Suppressor macrophage treated with lipopolysaccharide for 1 hour (primary cell): ENCODE data around the gene SSBP4.
A peak's percentile ranks its signal among the peaks of the same experiment; 100 is the strongest.
"Not testable (repeated sequence)": the region's sequence is repeated elsewhere in the genome, so short reads cannot be mapped to it uniquely, and the experiment has no call there.

Experiments
- DNase-seq, 3 donors: peaks; one replicate each; pipeline ENCODE4 v3.0.0-alpha.2; 2020 to 2022

SSBP4 gene

GRCh38 chr19:18419195-18419698, at the start of gene SSBP4:
Gene SSBP4, plus strand, starts transcription at chr19:18419398. Its CDS starts 251 bp downstream, at chr19:18419649.
- peak; percentile 85 to 93 (median 86) for DNase-seq

- no peak for DNase-seq
These were observed 45.7 kb upstream of the SSBP4 start for GRCh38 chr19:18373407-18373891.

GRCh38 chr19:18373892-18374629, 45.1 kb upstream of the SSBP4 start:
- peak; percentile 97 to 99 (median 98) for DNase-seq

GRCh38 chr19:18377026-18377425, 42.2 kb upstream of the SSBP4 start:
- no peak for DNase-seq

GRCh38 chr19:18379803-18380747, 39.1 kb upstream of the SSBP4 start:
- peak; percentile 81 to 85 (median 83) for DNase-seq

GRCh38 chr19:18380843-18381242, 38.4 kb upstream of the SSBP4 start:
- DNase-seq: no peak

- not testable (repeated sequence) for DNase-seq
These were observed 35.6 kb upstream of the SSBP4 start for GRCh38 chr19:18383622-18384021.

- no peak for DNase-seq
These were observed 34.4 kb upstream of the SSBP4 start for GRCh38 chr19:18384775-18385174.

GRCh38 chr19:18385359-18385674, 33.9 kb upstream of the SSBP4 start:
- DNase-seq: no peak

- peak; percentile 76 to 80 (median 77) for DNase-seq
These were observed 33.3 kb upstream of the SSBP4 start, which contains the start of gene GDF15 for GRCh38 chr19:18385675-18386542. Gene GDF15, plus strand, starts transcription at chr19:18386158. Its CDS starts 32 bp downstream, at chr19:18386190.

- peak in 1 of 3 donors; percentile 40 for DNase-seq
These were observed 32.5 kb upstream of the SSBP4 start for GRCh38 chr19:18386543-18387271.

- peak; percentile 85 to 90 (median 90) for DNase-seq
These were observed 30.9 kb upstream of the SSBP4 start for GRCh38 chr19:18388100-18388959.

- DNase-seq: no peak
These were observed 30.1 kb upstream of the SSBP4 start for GRCh38 chr19:18388960-18389725.

GRCh38 chr19:18389726-18390064, 29.5 kb upstream of the SSBP4 start:
- no peak for DNase-seq

GRCh38 chr19:18390065-18390907, 28.9 kb upstream of the SSBP4 start:
- DNase-seq: no peak

- peak in 1 of 3 donors; percentile 7 for DNase-seq
These were observed 27.6 kb upstream of the SSBP4 start for GRCh38 chr19:18391509-18392075.

GRCh38 chr19:18392417-18392816, 26.8 kb upstream of the SSBP4 start:
- peak; percentile 89 to 96 (median 90) for DNase-seq

GRCh38 chr19:18392926-18393325, 26.3 kb upstream of the SSBP4 start:
- DNase-seq: peak; percentile 64 to 71 (median 68)
